Measurements from ENCODE around the gene PRDM11. TPM values are rescaled to one million over a fixed set of nuclear protein-coding genes. Genes with fewer than 3 reads are reported as not detected.

The PRDM11 gene
- polyA plus RNA-seq, 1 experiment: 2.6 TPM

- TF ChIP-seq CTCF (IDR thresholded peaks at IDR 0.05; ENCODE audit: low read depth, low read length): no peak
- Histone ChIP-seq H3K27ac (ENCODE audit: low read depth, low read length) (peak overlapping the region; percentile 21), H3K9me3 (ENCODE audit: control insufficient read depth, insufficient read depth, low read length) (no peaks in the 10 kb centered on the region; the same call in 1 of the 2 replicates), H3K4me3 (ENCODE audit: low read depth, low read length) (peak overlapping the region; percentile 51), H3K27me3 (ENCODE audit: control insufficient read depth, insufficient read depth, low read length) (peaks cover 1% of the 10 kb centered on the region)
- no peak for DNase-seq (ENCODE audit: low read depth, low spot score)
- ChIA-PET POLR2A (no interaction called here), CTCF (interaction anchor here (0.8 kb wide), 1 partner anchor 23 kb away, joined by 4 read pairs; no protein-coding TSS in a partner anchor)
These were observed 33.3 kb downstream of the PRDM11 start for GRCh38 chr11:45179686-45180178.

GRCh38 chr11:45180179-45180847 lies 33.9 kb downstream of the PRDM11 start:
- no peak overlapping the region for H3K27ac ChIP-seq (ENCODE audit: low read depth, low read length)

GRCh38 chr11:45180848-45181192 lies 34.4 kb downstream of the PRDM11 start:
- H3K27ac ChIP-seq (ENCODE audit: low read depth, low read length): no peak overlapping the region
- DNase-seq (ENCODE audit: low read depth, low spot score): no peak
- no peaks in the 10 kb centered on the region for H3K27me3 ChIP-seq (ENCODE audit: control insufficient read depth, insufficient read depth, low read length)
- H3K9me3 ChIP-seq (ENCODE audit: control insufficient read depth, insufficient read depth, low read length): no peaks in the 10 kb centered on the region; the same call in 1 of the 2 replicates
- ChIA-PET CTCF (interaction anchor here (2.8 kb wide), 1 partner anchor 71 kb away, joined by 7 read pairs; no protein-coding TSS in a partner anchor), POLR2A (interaction anchor here (0.5 to 1.0 kb wide), 2 partner anchors 34 to 146 kb away, joined by 3 read pairs; partner anchors contain the start of gene PRDM11)
- H3K4me3 ChIP-seq (ENCODE audit: low read depth, low read length): peak overlapping the region; percentile 51
- no peak for TF ChIP-seq CTCF (IDR thresholded peaks at IDR 0.05; ENCODE audit: low read depth, low read length)

More at GRCh38 chr11:45180179-45180847, 33.9 kb downstream of the PRDM11 start:
- H3K27me3 ChIP-seq (ENCODE audit: control insufficient read depth, insufficient read depth, low read length): no peaks in the 10 kb centered on the region
- H3K9me3 ChIP-seq (ENCODE audit: control insufficient read depth, insufficient read depth, low read length): no peaks in the 10 kb centered on the region; the same call in 1 of the 2 replicates
- TF ChIP-seq CTCF (IDR thresholded peaks at IDR 0.05; ENCODE audit: low read depth, low read length): peak; percentile 42
- ChIA-PET POLR2A (interaction anchor here (0.5 to 1.0 kb wide), 2 partner anchors 33 to 147 kb away, joined by 3 read pairs; partner anchors contain the start of gene PRDM11), CTCF (interaction anchor here (0.6 to 2.8 kb wide), 3 partner anchors 23 to 616 kb away, joined by 4 to 7 read pairs (median 5); no protein-coding TSS in a partner anchor)
- peak overlapping the region; percentile 51 for H3K4me3 ChIP-seq (ENCODE audit: low read depth, low read length)
- DNase-seq (ENCODE audit: low read depth, low spot score): no peak

GRCh38 chr11:45181193-45181888 lies 34.9 kb downstream of the PRDM11 start:
- Histone ChIP-seq H3K27ac (ENCODE audit: low read depth, low read length) (no peak overlapping the region), H3K4me3 (ENCODE audit: low read depth, low read length) (peak overlapping the region; percentile 51), H3K9me3 (ENCODE audit: control insufficient read depth, insufficient read depth, low read length) (no peaks in the 10 kb centered on the region; the same call in 1 of the 2 replicates), H3K27me3 (ENCODE audit: control insufficient read depth, insufficient read depth, low read length) (no peaks in the 10 kb centered on the region)
- no peak for DNase-seq (ENCODE audit: low read depth, low spot score)
- TF ChIP-seq CTCF (IDR thresholded peaks at IDR 0.05; ENCODE audit: low read depth, low read length): no peak
- ChIA-PET POLR2A (interaction anchor here (0.5 to 1.0 kb wide), 2 partner anchors 34 to 146 kb away, joined by 3 read pairs; partner anchors contain the start of gene PRDM11), CTCF (interaction anchor here (2.8 kb wide), 1 partner anchor 71 kb away, joined by 7 read pairs; no protein-coding TSS in a partner anchor)
